SKM-1 treated with dmso at 0.1 percent for 144 hours (cell line): ENCODE measurements around the gene VPS13D.
A peak's percentile ranks its signal among the peaks of the same experiment; 100 is the strongest.

Source experiments
- DNase-seq: peaks from one replicate; lab custom pipeline; 2025; ENCODE audit not compliant: unreplicated experiment; lab: John Stamatoyannopoulos, UW

The VPS13D gene

DNA sequence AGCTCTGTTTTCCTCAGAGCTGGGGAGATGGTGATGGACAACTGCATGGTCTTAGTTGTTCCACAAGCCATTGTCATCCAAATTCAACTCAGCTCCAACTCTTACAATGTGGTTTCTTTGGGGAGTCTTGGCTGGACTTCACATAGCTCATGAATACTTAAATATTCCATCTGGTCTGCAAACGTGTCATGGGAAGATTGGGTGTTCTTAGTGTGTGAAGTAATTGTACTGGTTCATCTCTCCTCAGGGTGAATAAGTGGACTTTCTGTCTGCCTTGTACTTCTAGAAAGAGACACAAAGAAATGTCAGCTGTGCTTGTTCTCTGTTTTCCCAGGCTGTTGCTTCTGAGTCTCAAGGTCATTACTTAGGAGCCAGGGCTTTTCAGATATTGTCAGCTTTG lies 106.6 kb downstream of the VPS13D start:
- DNase-seq = no peak

DNA sequence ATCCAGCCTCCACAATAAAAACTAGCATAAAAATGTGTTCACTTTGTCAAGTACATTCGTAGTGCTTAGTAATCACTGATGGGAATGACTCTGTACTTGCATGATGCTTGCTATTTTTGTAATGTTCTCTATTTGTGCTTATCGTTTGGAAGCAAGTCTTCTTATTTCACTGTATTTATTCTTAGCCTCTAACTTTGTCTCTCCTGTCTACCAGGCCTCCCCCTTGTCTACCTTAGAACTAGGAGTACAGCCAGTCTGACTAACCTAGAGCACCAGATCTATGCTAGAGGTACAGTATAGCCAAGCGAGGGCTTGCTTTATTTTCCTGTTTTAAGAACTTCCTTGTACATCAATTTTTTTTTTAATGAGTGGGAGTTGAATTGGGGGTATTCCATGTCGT lies 108.2 kb downstream of the VPS13D start:
- DNase-seq = no peak

DNA sequence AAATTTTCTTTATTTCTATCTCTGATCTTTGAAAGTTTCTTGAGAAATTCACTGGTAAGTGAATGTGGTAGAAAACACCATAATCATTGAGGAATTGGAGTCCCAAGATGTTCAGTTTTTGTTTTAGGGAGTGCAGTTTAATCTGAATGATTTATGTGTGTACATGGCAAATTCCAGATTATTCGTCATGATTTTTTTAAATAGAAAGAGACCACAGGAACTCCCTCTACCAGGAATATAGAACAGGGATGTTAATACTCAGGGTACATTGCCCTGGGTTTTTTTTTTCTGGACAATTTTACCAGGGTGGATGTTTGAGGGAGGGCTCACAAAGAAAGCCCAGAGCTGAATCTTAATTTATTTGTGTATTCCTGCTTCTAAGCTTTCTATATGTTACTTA lies 109.0 kb downstream of the VPS13D start:
- no peak for DNase-seq

DNA sequence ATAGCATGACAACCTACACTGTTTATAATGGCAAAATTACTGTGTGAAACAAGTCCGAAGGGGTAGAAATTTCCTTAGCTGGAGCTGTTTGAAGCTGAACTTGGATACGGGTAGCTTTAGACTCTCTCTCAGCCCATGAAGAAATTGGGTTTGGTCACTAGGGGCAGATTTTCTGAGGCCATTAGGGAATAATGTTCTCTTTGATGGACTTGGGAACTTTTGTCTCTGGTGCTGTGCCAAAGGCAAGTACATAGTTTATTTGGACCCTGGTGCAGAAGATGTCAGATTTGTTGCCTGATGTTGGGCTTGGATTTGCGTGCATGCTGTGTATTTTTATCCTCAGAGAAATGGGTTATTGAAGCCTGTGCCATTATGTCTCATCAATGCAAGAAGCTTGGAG lies 109.6 kb downstream of the VPS13D start:
- DNase-seq = no peak

GRCh38 chr1:12339811-12340543 lies 110.1 kb downstream of the VPS13D start:
- DNase-seq = no peak

- DNase-seq = no peak
These were observed 110.7 kb downstream of the VPS13D start for GRCh38 chr1:12340544-12340930.

DNA sequence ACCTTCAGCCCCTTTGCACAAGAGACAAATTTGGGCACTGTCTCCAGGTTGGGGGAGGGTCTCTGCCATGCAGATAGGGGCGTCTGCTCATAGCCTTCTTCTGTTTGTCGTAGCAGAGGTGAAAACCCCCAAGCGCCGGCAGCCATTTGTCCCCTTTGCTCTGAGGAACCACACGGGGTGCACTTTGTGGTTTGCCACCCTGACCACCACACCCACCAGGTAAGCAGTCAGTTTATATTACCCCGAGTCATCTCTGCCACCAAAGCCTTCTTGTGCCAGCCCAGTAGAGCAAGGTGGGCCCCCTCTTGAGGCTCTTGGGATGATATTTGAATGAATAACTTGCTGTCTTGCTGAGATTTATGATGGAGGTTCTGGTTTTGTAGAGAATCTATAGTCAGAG lies 111.8 kb downstream of the VPS13D start:
- no peak for DNase-seq

DNA sequence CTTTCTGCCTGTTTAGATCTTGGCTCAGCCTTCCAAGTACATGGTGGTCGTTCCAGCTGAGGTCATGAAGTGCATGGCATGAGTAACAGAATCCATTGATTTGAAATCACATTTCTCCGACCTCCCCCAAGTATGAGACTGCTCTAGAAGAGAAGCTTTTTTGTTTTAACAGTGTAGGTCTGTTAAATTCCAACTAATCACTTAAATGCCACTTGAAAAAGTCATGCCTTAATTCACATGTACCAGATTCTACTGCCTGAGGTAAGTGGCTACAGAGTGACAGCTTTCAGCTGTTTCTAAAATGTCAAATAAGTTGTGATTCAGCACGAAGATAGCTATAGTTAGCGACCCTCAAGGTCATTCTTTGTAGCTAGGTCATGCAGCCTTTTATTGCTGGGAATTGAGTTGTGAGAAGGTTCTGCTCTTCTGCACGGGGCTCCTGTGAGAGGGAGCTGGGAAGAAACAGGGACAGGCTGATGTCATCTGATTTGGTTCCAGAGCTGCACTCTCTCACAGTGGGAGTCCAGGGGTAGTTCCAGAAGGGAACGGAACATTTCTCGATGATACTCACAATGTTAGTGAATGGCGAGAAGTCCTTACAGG lies 112.7 kb downstream of the VPS13D start:
- no peak for DNase-seq

GRCh38 chr1:12343823-12344487 lies 114.1 kb downstream of the VPS13D start:
- DNase-seq = no peak

DNA sequence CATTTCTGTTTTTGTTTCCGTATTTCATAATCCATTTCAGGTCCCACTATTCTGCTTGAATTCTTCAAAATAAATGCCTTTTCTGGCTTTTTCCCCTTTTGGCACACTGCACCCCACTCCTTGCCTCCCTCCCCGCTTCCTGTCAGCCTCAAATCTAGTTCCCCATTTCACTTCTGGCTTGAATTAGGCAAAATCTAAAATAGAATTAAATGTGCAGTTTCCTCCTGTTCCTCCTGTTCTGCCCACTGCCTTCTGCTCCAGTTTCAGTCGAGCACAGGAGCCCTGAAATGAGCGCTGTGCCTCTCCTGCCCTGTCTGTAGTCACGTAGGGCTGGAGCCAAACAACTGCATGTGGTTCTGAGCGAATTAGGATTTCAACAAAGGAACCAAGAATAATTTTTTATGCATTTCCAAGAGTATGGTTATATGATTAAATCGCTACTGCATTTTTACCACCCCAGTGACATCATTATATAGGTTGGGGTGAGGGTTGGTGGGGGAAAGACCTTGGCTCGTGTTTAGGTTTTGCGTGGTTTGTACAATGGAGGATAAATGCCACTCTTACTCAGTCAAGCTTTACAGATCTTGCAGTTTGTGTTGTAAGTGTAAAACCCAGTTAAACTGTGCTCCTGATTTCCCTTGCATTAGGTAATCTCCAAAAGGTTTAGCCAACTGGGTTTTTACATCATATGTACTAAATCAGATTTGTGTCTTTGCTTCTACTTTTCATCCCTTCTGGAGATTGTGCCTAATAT lies 114.9 kb downstream of the VPS13D start:
- peak; percentile 74 for DNase-seq

GRCh38 chr1:12345350-12346217 lies 115.8 kb downstream of the VPS13D start:
- no peak for DNase-seq

DNA sequence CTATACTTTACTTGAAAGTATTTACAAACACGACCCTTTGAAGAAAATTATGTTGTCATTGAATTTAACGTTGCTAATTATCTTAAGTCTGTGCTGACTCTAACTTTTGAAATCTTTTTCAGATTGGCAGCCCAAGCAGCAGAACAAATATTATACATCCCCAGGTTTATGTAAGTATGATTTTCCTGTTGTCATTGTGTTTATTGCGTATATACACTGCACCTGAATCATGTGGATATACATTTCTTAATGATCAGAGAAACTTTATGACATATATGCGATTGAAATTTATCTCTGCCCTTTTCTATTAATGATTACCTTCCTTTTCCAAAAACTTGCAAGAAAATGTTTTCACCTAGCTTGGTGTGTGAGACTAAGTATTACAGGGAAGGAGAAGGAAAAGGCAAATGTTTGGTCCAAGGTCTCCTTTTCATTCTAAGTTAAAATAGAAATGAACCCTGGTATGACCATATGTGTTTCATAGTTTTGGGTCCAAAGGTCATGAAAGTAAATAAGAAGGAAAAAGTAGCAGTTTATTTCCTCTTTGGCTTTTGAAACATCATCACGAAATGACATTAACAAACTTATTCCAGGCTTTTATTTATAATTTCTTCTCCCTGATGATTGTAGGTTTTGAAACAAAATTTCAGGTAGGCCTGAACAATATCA lies 116.8 kb downstream of the VPS13D start:
- no peak for DNase-seq

- no peak for DNase-seq
These were observed 118.3 kb downstream of the VPS13D start for GRCh38 chr1:12348113-12348512.

GRCh38 chr1:12353981-12354380 lies 124.2 kb downstream of the VPS13D start:
- no peak for DNase-seq

DNA sequence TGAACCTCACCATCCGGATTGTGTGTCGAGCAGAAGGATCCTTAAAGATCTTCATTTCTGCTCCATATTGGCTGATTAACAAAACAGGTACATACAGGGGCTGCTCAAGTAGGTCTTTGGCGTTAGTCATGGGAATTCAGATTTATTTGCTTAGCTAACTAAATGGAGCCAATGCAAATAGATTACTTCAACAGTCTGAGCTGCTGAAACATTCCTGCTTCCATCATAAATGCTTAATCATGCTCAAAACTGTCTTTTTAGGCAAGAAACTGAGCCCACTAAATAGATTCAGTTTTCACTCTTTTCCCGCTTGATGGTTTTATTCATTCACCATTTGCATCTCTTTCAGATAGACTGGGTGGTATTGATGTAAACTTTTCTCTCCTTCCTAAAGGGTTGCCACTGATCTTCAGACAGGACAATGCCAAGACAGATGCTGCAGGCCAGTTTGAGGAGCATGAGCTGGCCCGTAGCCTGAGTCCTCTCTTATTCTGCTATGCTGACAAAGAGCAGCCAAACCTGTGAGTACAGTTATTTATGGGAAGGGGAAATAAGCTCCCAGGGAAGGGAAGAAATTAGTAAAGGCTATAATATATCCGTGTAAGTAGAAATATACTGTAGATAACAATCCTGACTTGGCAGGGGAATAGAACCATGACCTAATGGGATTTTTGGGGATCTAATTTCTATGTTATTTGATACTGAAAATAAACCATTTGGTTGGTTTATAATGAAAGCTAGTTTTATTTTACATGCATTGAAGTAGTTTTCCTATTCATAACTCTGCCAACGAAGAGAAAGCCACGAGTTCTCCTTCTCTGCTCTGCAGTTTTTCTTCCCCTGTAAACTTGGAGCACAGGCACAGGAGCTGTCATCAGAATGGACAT lies 126.4 kb downstream of the VPS13D start:
- DNase-seq = no peak

GRCh38 chr1:12358499-12358898 lies 128.7 kb downstream of the VPS13D start:
- no peak for DNase-seq

- DNase-seq = no peak
These were observed 129.7 kb downstream of the VPS13D start for GRCh38 chr1:12359359-12360133.

DNA sequence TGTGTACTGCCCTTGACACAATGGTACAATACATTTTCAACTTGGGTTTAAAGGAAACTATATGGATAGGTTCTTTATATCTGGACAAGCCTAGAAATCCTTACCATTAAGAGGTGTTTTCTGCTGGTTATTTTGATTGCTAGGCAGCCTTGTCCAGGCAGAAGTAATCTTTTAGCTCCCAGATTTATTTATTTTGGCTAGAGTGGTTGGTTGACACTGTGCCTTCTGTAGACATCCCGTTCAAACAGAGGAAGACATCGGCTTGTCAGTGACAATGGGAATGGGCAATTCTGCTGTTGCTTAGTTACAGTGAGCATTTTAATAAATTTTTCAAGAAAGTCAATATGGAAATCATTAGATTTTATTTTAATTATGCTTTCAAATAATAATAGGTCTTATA lies 138.8 kb downstream of the VPS13D start:
- no peak for DNase-seq
